Testis (tissue), 2 donors: ENCODE results near the gene HOXB7.

Experiments
- CTCF ChIP-seq, 3 experiments: fragments of 450-650 bp in 2 of 3; fragments of 200-600 bp in 1 of 3; sonication (generic) in 1 of 3; IDR thresholded peaks; one replicate each; pipeline ENCODE4 v1.5.1; 2016 to 2019; ENCODE audit warnings: antibody characterized with exemption in 3 of 3, mild to moderate bottlenecking in 2 of 3, moderate library complexity in 1 of 3
- POLR2A ChIP-seq: fragments of 450-650 bp; IDR thresholded peaks from one replicate; pipeline ENCODE4 v1.6.1; 2017; ENCODE audit warnings: antibody characterized with exemption, mild to moderate bottlenecking, moderate library complexity

GRCh38 chr17:48566717-48567116 is 44.1 kb downstream of the HOXB7 start:
- TF ChIP-seq CTCF (IDR thresholded peaks at IDR 0.05) = no peak
- TF ChIP-seq POLR2A = no peak
